ENCODE measurements around the gene RIBC1. TPM values are rescaled to one million over a fixed set of nuclear protein-coding genes. Genes with fewer than 3 reads are reported as not detected.
"Not testable (repeated sequence)": the region's sequence is repeated elsewhere in the genome, so short reads cannot be mapped to it uniquely, and the experiment has no call there.

RIBC1 gene
- total RNA-seq, 4 donors from 2014 or later = 0.79 to 1.1 TPM; not detected in 2

DNA sequence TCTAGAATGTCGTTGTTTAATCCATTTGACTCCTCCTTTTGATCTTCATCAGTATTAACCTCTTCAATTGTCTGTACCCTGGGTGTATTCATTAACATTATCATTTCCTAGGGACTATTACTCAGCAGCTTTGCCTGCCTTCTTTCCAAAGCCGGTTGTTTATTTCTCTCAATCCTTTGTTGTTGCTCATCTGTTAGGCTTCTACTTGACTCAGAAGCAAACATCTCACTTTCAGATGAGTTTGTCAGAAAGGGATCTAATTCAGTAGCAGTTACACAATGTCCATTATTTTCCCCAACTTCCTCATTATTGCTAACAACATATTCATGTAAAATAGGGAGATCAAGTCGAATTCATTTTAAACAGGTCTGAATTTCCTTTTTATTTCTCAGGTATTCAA, 33.6 kb downstream of the RIBC1 start:
- H3K4me3 ChIP-seq = no peak overlapping the region
- no peaks in the 10 kb centered on the region for H3K4me1 ChIP-seq
- no peaks in the 10 kb centered on the region for H3K27me3 ChIP-seq
- WGBS, 2 donors (ENCODE audit: low coverage in 1 of 2) = 50% methylated on average over 3 of the region's 3 CpGs; no CpG with 5 or more reads in 1 of the 2 donors
- TF ChIP-seq EP300 (IDR thresholded peaks at IDR 0.05; ENCODE audit: low read depth) (no peak), POLR2A (IDR thresholded peaks at IDR 0.05) (no peak), POLR2AphosphoS5 (IDR thresholded peaks at IDR 0.05) (no peak)
- no peaks in the 10 kb centered on the region for H3K36me3 ChIP-seq
- no peaks in the 10 kb centered on the region for H3K9me3 ChIP-seq
- no peak for DNase-seq
- intact Hi-C loops (cut with DNase I; ENCODE audit: low total_unique reads) (no loop called here), in situ Hi-C loops (cut with MboI; ENCODE audit: low pct_ligation_motif_present in 1 of 4, low pct_unique_long_range_greater_than_20kb in 1 of 4, low sequenced_read_pairs in 3 of 4) (no loop called here)
- no peak overlapping the region for H3K27ac ChIP-seq

DNA sequence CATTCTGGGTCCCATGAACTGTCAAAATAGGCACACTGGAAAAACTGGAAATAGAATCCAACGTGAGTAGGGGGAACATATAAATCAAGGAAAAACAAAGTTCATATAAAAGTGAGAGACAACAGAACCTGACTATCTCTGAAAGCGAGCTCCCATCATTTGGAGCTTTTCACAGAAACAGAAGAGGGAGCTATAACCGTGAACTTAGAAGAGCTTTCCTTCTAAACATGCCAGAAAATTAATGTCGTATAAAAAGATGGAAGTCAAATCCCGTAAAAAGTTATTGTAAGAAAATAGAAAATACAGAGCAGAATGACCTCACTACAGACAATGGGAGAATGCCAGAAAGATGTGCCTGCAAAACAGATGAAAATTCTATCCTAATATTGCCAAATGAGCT, 35.4 kb downstream of the RIBC1 start:
- DNase-seq = no peak
- no peak overlapping the region for H3K27ac ChIP-seq
- WGBS, 2 donors (ENCODE audit: low coverage in 1 of 2) = 0 to 27% methylated on average over 1 to 5 of the region's 5 CpGs
- no peaks in the 10 kb centered on the region for H3K36me3 ChIP-seq
- no peaks in the 10 kb centered on the region for H3K4me1 ChIP-seq
- intact Hi-C loops (cut with DNase I; ENCODE audit: low total_unique reads) (no loop called here), in situ Hi-C loops (cut with MboI; ENCODE audit: low pct_ligation_motif_present in 1 of 4, low pct_unique_long_range_greater_than_20kb in 1 of 4, low sequenced_read_pairs in 3 of 4) (no loop called here)
- H3K4me3 ChIP-seq = no peak overlapping the region
- no peaks in the 10 kb centered on the region for H3K9me3 ChIP-seq
- no peaks in the 10 kb centered on the region for H3K27me3 ChIP-seq
- no peak for TF ChIP-seq EP300 (IDR thresholded peaks at IDR 0.05; ENCODE audit: low read depth)
- TF ChIP-seq POLR2A (IDR thresholded peaks at IDR 0.05) = no peak
- no peak for TF ChIP-seq POLR2AphosphoS5 (IDR thresholded peaks at IDR 0.05)
- TF ChIP-seq, protein P1, sequence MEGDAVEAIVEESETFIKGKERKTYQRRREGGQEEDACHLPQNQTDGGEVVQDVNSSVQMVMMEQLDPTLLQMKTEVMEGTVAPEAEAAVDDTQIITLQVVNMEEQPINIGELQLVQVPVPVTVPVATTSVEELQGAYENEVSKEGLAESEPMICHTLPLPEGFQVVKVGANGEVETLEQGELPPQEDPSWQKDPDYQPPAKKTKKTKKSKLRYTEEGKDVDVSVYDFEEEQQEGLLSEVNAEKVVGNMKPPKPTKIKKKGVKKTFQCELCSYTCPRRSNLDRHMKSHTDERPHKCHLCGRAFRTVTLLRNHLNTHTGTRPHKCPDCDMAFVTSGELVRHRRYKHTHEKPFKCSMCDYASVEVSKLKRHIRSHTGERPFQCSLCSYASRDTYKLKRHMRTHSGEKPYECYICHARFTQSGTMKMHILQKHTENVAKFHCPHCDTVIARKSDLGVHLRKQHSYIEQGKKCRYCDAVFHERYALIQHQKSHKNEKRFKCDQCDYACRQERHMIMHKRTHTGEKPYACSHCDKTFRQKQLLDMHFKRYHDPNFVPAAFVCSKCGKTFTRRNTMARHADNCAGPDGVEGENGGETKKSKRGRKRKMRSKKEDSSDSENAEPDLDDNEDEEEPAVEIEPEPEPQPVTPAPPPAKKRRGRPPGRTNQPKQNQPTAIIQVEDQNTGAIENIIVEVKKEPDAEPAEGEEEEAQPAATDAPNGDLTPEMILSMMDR (IDR thresholded peaks at IDR 0.05) = no peak

DNA sequence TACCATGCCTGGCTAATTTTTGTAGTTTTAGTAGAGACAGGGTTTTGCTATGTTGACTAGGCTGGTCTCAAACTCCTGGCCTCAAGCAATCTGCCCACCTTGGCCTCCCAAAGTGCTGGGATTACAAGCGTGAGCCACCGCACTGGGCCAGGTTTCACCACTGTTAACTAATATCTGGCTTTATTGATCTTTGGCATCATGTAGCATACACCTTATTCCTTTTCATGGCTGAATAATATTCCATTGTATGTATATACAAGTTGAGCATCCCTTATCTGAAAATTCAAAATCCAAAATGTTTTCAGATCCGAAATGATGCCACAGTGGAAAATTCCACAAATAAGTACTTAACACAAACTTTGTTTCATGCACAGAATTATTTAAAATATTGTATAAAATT, 46.0 kb downstream of the RIBC1 start:
- 97 to 100% methylated on average over 1 to 3 of the region's 3 CpGs for WGBS, 2 donors (ENCODE audit: low coverage in 1 of 2)
- H3K4me1 ChIP-seq; H3K4me3 ChIP-seq; H3K27ac ChIP-seq; intact Hi-C loops (cut with DNase I; ENCODE audit: low total_unique reads); DNase-seq; in situ Hi-C loops (cut with MboI; ENCODE audit: low pct_ligation_motif_present in 1 of 4, low pct_unique_long_range_greater_than_20kb in 1 of 4, low sequenced_read_pairs in 3 of 4); H3K36me3 ChIP-seq; H3K9me3 ChIP-seq; H3K27me3 ChIP-seq: not testable (repeated sequence)

DNA sequence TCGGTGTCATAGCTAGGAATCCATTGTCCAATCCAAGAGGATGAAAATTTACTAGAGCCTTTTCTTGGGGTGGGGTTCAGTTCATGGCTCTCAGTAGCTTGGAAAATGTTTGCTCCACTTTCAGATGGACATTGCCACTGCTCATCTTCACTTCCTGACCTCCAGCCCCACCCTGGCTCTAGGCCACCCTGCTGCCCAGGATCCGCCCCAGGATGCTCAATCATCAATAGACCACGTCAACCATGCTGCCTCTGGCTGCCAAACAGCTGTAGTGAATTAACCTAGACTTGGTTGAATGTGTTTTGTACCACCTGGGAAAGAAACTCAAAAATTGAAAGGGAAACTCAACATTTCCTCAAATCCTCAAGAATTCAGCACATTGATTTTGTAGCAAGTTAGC, 48.7 kb downstream of the RIBC1 start:
- Histone ChIP-seq H3K9me3 (no peaks in the 10 kb centered on the region), H3K27ac (no peak overlapping the region), H3K27me3 (no peaks in the 10 kb centered on the region), H3K4me3 (no peak overlapping the region), H3K4me1 (no peaks in the 10 kb centered on the region), H3K36me3 (no peaks in the 10 kb centered on the region)
- in situ Hi-C loops (cut with MboI; ENCODE audit: low pct_ligation_motif_present in 1 of 4, low pct_unique_long_range_greater_than_20kb in 1 of 4, low sequenced_read_pairs in 3 of 4) (no loop called here), intact Hi-C loops (cut with DNase I; ENCODE audit: low total_unique reads) (no loop called here)
- DNase-seq = no peak
- 68% methylated on average over 3 of the region's 3 CpGs; no CpG with 5 or more reads in 1 of the 2 donors for WGBS, 2 donors (ENCODE audit: low coverage in 1 of 2)
- TF ChIP-seq, protein P1 (IDR thresholded peaks at IDR 0.05) = no peak
- TF ChIP-seq POLR2AphosphoS5 (IDR thresholded peaks at IDR 0.05) (no peak), POLR2A (IDR thresholded peaks at IDR 0.05) (no peak), EP300 (IDR thresholded peaks at IDR 0.05; ENCODE audit: low read depth) (no peak)

DNA sequence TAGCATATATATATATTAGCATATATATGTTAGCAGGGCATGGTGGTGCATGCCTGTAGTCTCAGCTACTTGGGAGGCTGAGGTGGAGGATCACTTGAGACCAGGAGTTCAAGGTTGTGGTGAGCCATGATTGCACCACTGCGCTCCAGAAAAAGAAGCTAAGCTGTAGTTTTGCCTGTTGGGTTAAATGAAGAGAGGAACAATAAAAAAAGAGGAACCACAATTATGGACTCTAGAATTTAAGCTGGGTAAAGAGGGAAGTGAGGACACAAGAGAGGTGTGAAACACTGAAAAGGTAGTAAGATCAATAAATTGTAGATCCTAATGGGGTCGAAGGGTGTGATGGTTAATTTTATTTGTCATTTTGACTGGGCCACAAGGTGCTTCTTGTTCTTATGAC, 52.0 kb downstream of the RIBC1 start:
- H3K4me3 ChIP-seq = no peak overlapping the region
- no peaks in the 10 kb centered on the region for H3K9me3 ChIP-seq
- H3K27me3 ChIP-seq = no peaks in the 10 kb centered on the region
- H3K27ac ChIP-seq = no peak overlapping the region
- TF ChIP-seq POLR2A (IDR thresholded peaks at IDR 0.05) (no peak), EP300 (IDR thresholded peaks at IDR 0.05; ENCODE audit: low read depth) (no peak), POLR2AphosphoS5 (IDR thresholded peaks at IDR 0.05) (no peak)
- intact Hi-C loops (cut with DNase I; ENCODE audit: low total_unique reads) = no loop called here
- no peaks in the 10 kb centered on the region for H3K36me3 ChIP-seq
- no peak for DNase-seq
- in situ Hi-C loops (cut with MboI; ENCODE audit: low pct_ligation_motif_present in 1 of 4, low pct_unique_long_range_greater_than_20kb in 1 of 4, low sequenced_read_pairs in 3 of 4) = loop anchor here in 1 of 4 donors (25.0 kb wide), 1 partner anchor 162 kb away; no protein-coding TSS in a partner anchor
- no peaks in the 10 kb centered on the region for H3K4me1 ChIP-seq
- 71% methylated on average over 2 of the region's 2 CpGs; no CpG with 5 or more reads in 1 of the 2 donors for WGBS, 2 donors (ENCODE audit: low coverage in 1 of 2)

DNA sequence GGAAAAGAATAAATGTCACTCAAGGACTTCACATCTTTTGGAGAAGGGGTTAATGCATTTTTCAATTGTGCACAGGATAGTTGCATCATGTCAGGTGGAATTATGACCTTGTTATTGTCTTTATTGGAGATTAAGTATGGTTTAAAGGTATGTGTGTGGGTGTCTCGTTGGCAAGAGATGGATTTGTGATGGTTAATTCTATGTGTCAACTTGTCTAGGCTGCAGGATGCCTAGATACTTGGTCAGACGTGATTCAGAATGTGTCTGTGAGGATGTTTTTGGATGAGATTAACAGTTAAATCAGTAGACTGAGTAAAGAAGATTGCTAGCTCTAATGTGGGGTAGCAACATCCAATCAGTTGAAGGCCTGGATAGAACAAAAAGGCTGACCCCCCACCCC, 53.7 kb downstream of the RIBC1 start:
- Histone ChIP-seq H3K4me3 (no peak overlapping the region), H3K36me3 (no peaks in the 10 kb centered on the region), H3K4me1 (no peaks in the 10 kb centered on the region), H3K27ac (no peak overlapping the region), H3K27me3 (no peaks in the 10 kb centered on the region), H3K9me3 (no peaks in the 10 kb centered on the region)
- TF ChIP-seq, protein P1 (IDR thresholded peaks at IDR 0.05) = no peak
- TF ChIP-seq EP300 (IDR thresholded peaks at IDR 0.05; ENCODE audit: low read depth) (no peak), POLR2A (IDR thresholded peaks at IDR 0.05) (no peak), POLR2AphosphoS5 (IDR thresholded peaks at IDR 0.05) (no peak)
- no peak for DNase-seq
- WGBS, 2 donors (ENCODE audit: low coverage in 1 of 2) = 44 to 59% methylated on average over 2 of the region's 2 CpGs
- intact Hi-C loops (cut with DNase I; ENCODE audit: low total_unique reads) = no loop called here
- in situ Hi-C loops (cut with MboI; ENCODE audit: low pct_ligation_motif_present in 1 of 4, low pct_unique_long_range_greater_than_20kb in 1 of 4, low sequenced_read_pairs in 3 of 4) = loop anchor here in 1 of 4 donors (25.0 kb wide), 1 partner anchor 164 kb away; no protein-coding TSS in a partner anchor

All from transverse colon (tissue), 4 donors.